Heart right ventricle (tissue), 16 donors: ENCODE measurements around the gene DGKA. TPM values are rescaled to one million over a fixed set of nuclear protein-coding genes. Genes with fewer than 3 reads are reported as not detected.

Source experiments
- ATAC-seq, 8 donors: fragments of 200-7000 bp; cut with Tn5 transposase; one replicate each; pipeline ENCODE4 v1.9.1; 2020; ENCODE audit warnings: mild to moderate bottlenecking in 8 of 8, moderate library complexity in 8 of 8, moderate number of reproducible peaks in 1 of 8
- DNase-seq, 2 donors: peaks; one replicate each; pipeline ENCODE4 v3.0.0-alpha.2; 2020
- H3K27ac ChIP-seq, 10 donors: fragments of 200-600 bp; sonication (generic) in 2 of 10; one replicate each; pipeline versions ENCODE4 v1.5.0 to v1.8.0; 2020 to 2022; ENCODE audit warnings: mild to moderate bottlenecking in 3 of 10
- H3K27me3 ChIP-seq, 7 donors: fragments of 200-600 bp; one replicate each; pipeline ENCODE4 v1.8.0; 2021 to 2022; ENCODE audit warnings: mild to moderate bottlenecking in 2 of 7
- H3K36me3 ChIP-seq, 9 donors: fragments of 200-600 bp; sonication (generic) in 1 of 9; one replicate each; pipeline versions ENCODE4 v1.5.0 to v1.8.0; 2020 to 2022; ENCODE audit warnings: mild to moderate bottlenecking in 2 of 9
- H3K4me1 ChIP-seq, 9 donors: fragments of 200-600 bp; sonication (generic) in 1 of 9; one replicate each; pipeline versions ENCODE4 v1.5.0 to v1.8.0; 2020 to 2022; ENCODE audit warnings: mild to moderate bottlenecking in 4 of 9
- H3K4me3 ChIP-seq, 10 donors: fragments of 200-600 bp; sonication (generic) in 2 of 10; one replicate each; pipeline versions ENCODE4 v1.5.0 to v1.8.0; 2020 to 2022; ENCODE audit warnings: mild to moderate bottlenecking in 7 of 10, moderate library complexity in 2 of 10
- H3K9me3 ChIP-seq, 11 donors: fragments of 200-600 bp in 10 of 11; sonication (generic) in 2 of 11; one replicate each; pipeline versions ENCODE4 v1.5.0 to v1.8.0; 2013 to 2022; ENCODE audit warnings: mild to moderate bottlenecking in 2 of 11, control low read depth in 1 of 11, moderate library complexity in 1 of 11
- CTCF ChIP-seq, 9 donors: fragments of 200-600 bp; sonication (generic) in 2 of 9; IDR thresholded peaks; one replicate each; pipeline versions ENCODE4 v1.5.0 to v1.8.0; 2021 to 2022; ENCODE audit warnings: antibody characterized with exemption in 9 of 9, mild to moderate bottlenecking in 5 of 9, moderate library complexity in 1 of 9
- WGBS, 2 donors: extraction: QIAGEN DNeasy Blood & Tissue Kit; methylation state at CpG; one replicate each; pipeline ENCODE4 v1.1.7; 2013; ENCODE audit warnings: inconsistent platforms in 1 of 2; 5-methylcytosine and 5-hydroxymethylcytosine counted together
- intact Hi-C, 10 donors: fragments of 100-400 bp; cut with DNase I; formaldehyde crosslinking; loops; one replicate each; pipeline versions ENCODE4 v1.11.1 to v1.14.2; 2022
- polyA plus RNA-seq, 2 donors: library from polyadenylated mRNA; stranded (reverse); fragments of 200-250 nt; gene quantifications; one replicate each; pipeline ENCODE4 v1.2.3, GENCODE V29; 2013
- total RNA-seq, 10 donors: library from RNA; stranded (reverse); fragmentation: NEBNext Ultra II Directional in 3 of 10; extraction: Animal tissue kit (Norgen Biotek cat#: 25700) in 3 of 10; gene quantifications; one replicate each; pipeline versions ENCODE4 v1.2.1 to v1.2.4, GENCODE V29; 2021 to 2023
- donor health status: Arrhythmogenic right ventricular cardiomyopathy.
- donor health status: ischemic (EF 13 %, LVEDD 7.1; RV severe dilation, severe dysfunction).
- donor health status: healthy with polysubstance abuse.
- donor health status: DM: no; HTN: yes; CAD: no.
- donor health status: DM: no; HTN: no; CAD: no.
- donor health status: ischemic (EF 25% LVEDD 6.9; RV normal size, moderate dysfunction).
- donor health status: ischemic (EF 25% LVEDD 5.7; RV mildly dilated, moderate dysfunction).
- donor health status: healthy.
- donor health status: DM: yes; HTN: yes; CAD: no.
- donor health status: Ischemic cardiomyopathy.
- donor health status: ischemic (EF 35%, LVEDD 5.7; RV mildly dilated, moderate dysfunction).
- donor health status: nonischemic (EF 11% LVEDD 7.7; RV severe dilation, severe dysfunction).
- donor health status: DM: yes; HTN: yes; CAD: no.
- donor health status: PGD.
- donor health status: ischemic (EF 29% LVEDD 5.4; RV normal size, mild dysfunction).
- donor health status: nonischemic (EF 23%, LVEDD 6.1; RV moderate dilation, normal function).

The DGKA gene
- total and polyA plus RNA-seq, 12 donors = 4.6 to 17.3 (median 7.3) TPM

GRCh38 chr12:55969356-55969755 lies 38.4 kb downstream of the DGKA start:
- DNase-seq (no peak), ATAC-seq (no peak)
- Histone ChIP-seq H3K4me3 (no peak overlapping the region), H3K27ac (no peak overlapping the region), H3K27me3 (no peaks in the 10 kb centered on the region), H3K9me3 (no peaks in the 10 kb centered on the region), H3K4me1 (peaks cover 12 to 30% (median 25%) of the 10 kb centered on the region in 9 donors), H3K36me3 (peaks cover 0 to 35% (median 0%) of the 10 kb centered on the region in 9 donors)
- WGBS, 2 donors = 85 to 89% methylated on average over 4 of the region's 4 CpGs
- TF ChIP-seq CTCF (IDR thresholded peaks at IDR 0.05) = no peak
- intact Hi-C loops = no loop called here

GRCh38 chr12:55970775-55971174 lies 39.8 kb downstream of the DGKA start:
- no peaks in the 10 kb centered on the region for H3K9me3 ChIP-seq
- peaks cover 12 to 41% (median 36%) of the 10 kb centered on the region in 9 donors for H3K4me1 ChIP-seq
- no peak overlapping the region for H3K4me3 ChIP-seq
- no peak for ATAC-seq
- no peaks in the 10 kb centered on the region for H3K27me3 ChIP-seq
- 78 to 79% methylated on average over 7 of the region's 7 CpGs for WGBS, 2 donors
- TF ChIP-seq CTCF (IDR thresholded peaks at IDR 0.05) = no peak
- H3K36me3 ChIP-seq = peaks cover 0 to 35% (median 0%) of the 10 kb centered on the region in 9 donors
- DNase-seq = no peak
- H3K27ac ChIP-seq = no peak overlapping the region
- intact Hi-C loops = loop anchor here in 1 of 10 donors (5.0 kb wide), 1 partner anchor 43 kb away; the partner anchor contains the start of gene PYM1

- no peak for ATAC-seq
- Histone ChIP-seq H3K27ac (peak overlapping the region in 8 of 10 donors; percentile 87 to 98 (median 94)), H3K4me1 (peaks cover 8 to 46% (median 41%) of the 10 kb centered on the region in 9 donors), H3K9me3 (no peaks in the 10 kb centered on the region), H3K27me3 (no peaks in the 10 kb centered on the region), H3K4me3 (peak overlapping the region in 2 of 10 donors; percentile 73 to 92), H3K36me3 (peaks cover 0 to 41% (median 0%) of the 10 kb centered on the region in 9 donors)
- intact Hi-C loops = loop anchor here in 2 of 10 donors (2.0 to 5.0 kb wide), 2 partner anchors 45 kb away; partner anchors contain the start of gene PYM1 (in 2 of the 2)
- 57 to 64% methylated on average over 3 of the region's 3 CpGs for WGBS, 2 donors
- no peak for TF ChIP-seq CTCF (IDR thresholded peaks at IDR 0.05)
- DNase-seq = no peak
Observed at GRCh38 chr12:55972042-55972441, 41.1 kb downstream of the DGKA start.

GRCh38 chr12:55972456-55972855 lies 41.5 kb downstream of the DGKA start:
- peak overlapping the region in 9 of 10 donors; percentile 76 to 98 (median 94) for H3K27ac ChIP-seq
- H3K4me3 ChIP-seq = peak overlapping the region in 9 of 10 donors; percentile 39 to 92 (median 70)
- DNase-seq (no peak), ATAC-seq (no peak)
- H3K36me3 ChIP-seq = peaks cover 0 to 45% (median 0%) of the 10 kb centered on the region in 9 donors
- no peak for TF ChIP-seq CTCF (IDR thresholded peaks at IDR 0.05)
- peaks cover 4 to 46% (median 40%) of the 10 kb centered on the region in 9 donors for H3K4me1 ChIP-seq
- 29% methylated on average over 1 of the region's 1 CpG for WGBS, 2 donors
- no peaks in the 10 kb centered on the region for H3K9me3 ChIP-seq
- intact Hi-C loops = loop anchor here in 2 of 10 donors (2.0 to 5.0 kb wide), 2 partner anchors 45 to 46 kb away; partner anchors contain the start of gene PYM1 (in 2 of the 2)
- H3K27me3 ChIP-seq = no peaks in the 10 kb centered on the region
